ENCODE results near the gene LPCAT2.

DNA sequence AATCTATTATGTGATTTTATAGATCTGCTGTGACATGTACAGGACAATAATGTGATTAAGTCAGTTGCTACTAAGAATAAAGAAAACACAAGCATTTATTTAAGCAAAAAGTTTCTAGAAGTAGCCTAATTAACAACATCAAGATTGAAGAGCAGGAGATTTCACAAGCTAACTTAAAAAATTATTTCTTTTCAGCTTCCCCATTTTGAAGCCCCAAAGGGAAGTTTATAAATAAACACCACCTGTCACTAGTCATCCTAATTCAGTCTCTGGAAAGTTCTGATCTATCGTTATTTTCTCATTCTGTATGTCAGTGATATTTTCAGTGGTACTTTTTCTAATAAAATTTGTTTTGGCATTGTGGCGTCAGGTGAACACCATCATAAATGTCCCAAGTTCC lies 65.9 kb downstream of the LPCAT2 start:
- TF ChIP-seq EZH2 (IDR thresholded peaks at IDR 0.05; ENCODE audit: borderline replicate concordance) = no peak
- TF ChIP-seq, protein P1, sequence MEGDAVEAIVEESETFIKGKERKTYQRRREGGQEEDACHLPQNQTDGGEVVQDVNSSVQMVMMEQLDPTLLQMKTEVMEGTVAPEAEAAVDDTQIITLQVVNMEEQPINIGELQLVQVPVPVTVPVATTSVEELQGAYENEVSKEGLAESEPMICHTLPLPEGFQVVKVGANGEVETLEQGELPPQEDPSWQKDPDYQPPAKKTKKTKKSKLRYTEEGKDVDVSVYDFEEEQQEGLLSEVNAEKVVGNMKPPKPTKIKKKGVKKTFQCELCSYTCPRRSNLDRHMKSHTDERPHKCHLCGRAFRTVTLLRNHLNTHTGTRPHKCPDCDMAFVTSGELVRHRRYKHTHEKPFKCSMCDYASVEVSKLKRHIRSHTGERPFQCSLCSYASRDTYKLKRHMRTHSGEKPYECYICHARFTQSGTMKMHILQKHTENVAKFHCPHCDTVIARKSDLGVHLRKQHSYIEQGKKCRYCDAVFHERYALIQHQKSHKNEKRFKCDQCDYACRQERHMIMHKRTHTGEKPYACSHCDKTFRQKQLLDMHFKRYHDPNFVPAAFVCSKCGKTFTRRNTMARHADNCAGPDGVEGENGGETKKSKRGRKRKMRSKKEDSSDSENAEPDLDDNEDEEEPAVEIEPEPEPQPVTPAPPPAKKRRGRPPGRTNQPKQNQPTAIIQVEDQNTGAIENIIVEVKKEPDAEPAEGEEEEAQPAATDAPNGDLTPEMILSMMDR (IDR thresholded peaks at IDR 0.05; ENCODE audit: poor library complexity) = no peak
